GM18861 (cell line): ENCODE measurements around the gene PACRG.
"Not testable (repeated sequence)": the region's sequence is repeated elsewhere in the genome, so short reads cannot be mapped to it uniquely, and the experiment has no call there.

Experiments
- ATAC-seq: cut with Tn5 transposase; IDR thresholded peaks from one replicate; pipeline ENCODE4 v1.9.1; 2021; ENCODE audit not compliant: unreplicated experiment

Gene PACRG

GRCh38 chr6:163301726-163302635, 574.2 kb downstream of the PACRG start:
- ATAC-seq, result no peak

GRCh38 chr6:163302747-163303146, 575.0 kb downstream of the PACRG start:
- no peak for ATAC-seq

GRCh38 chr6:163306000-163306399, 578.2 kb downstream of the PACRG start:
- ATAC-seq, result no peak

- no peak for ATAC-seq
Observed at GRCh38 chr6:163308629-163309440, 581.1 kb downstream of the PACRG start.

GRCh38 chr6:163309491-163310026, 581.8 kb downstream of the PACRG start:
- ATAC-seq, result no peak

GRCh38 chr6:163310096-163310972, 582.6 kb downstream of the PACRG start:
- no peak for ATAC-seq

GRCh38 chr6:163310973-163311383, 583.2 kb downstream of the PACRG start:
- no peak for ATAC-seq

- no peak for ATAC-seq
Observed at GRCh38 chr6:163311830-163312229, 584.1 kb downstream of the PACRG start.

- ATAC-seq, result no peak
Observed at GRCh38 chr6:163313566-163313965, 585.8 kb downstream of the PACRG start.

GRCh38 chr6:163313981-163314380, 586.2 kb downstream of the PACRG start:
- ATAC-seq, result no peak

- no peak for ATAC-seq
Observed at GRCh38 chr6:163314791-163315470, 587.2 kb downstream of the PACRG start.

- ATAC-seq, result not testable (repeated sequence)
Observed at GRCh38 chr6:163316866-163317495, 589.2 kb downstream of the PACRG start.

- ATAC-seq, result no peak
Observed at GRCh38 chr6:163318071-163318786, 590.5 kb downstream of the PACRG start.

GRCh38 chr6:163319609-163320366, 592.0 kb downstream of the PACRG start:
- no peak for ATAC-seq

- no peak for ATAC-seq
Observed at GRCh38 chr6:163320402-163320801, 592.6 kb downstream of the PACRG start.

GRCh38 chr6:163320804-163321203, 593.0 kb downstream of the PACRG start:
- no peak for ATAC-seq

GRCh38 chr6:163321717-163322116, 593.9 kb downstream of the PACRG start:
- no peak for ATAC-seq

GRCh38 chr6:163323274-163323673, 595.5 kb downstream of the PACRG start:
- ATAC-seq, result no peak
